Choroid plexus epithelial cell (primary cell): ENCODE results near the gene ARG1.

Experiments used
- DNase-seq: peaks from one replicate; pipeline ENCODE4 v3.0.0-alpha.2; 2010; ENCODE audit warnings: low read depth
- H3K4me3 ChIP-seq: 2 replicates; pipeline ENCODE4 v1.5.1; 2011; ENCODE audit warnings: low read depth, mild to moderate bottlenecking, control low read depth, low read length, moderate library complexity
- TF ChIP-seq, protein P1 (sequence below): conservative IDR thresholded peaks from 2 replicates; pipeline ENCODE4 v1.5.1; 2011; ENCODE audit warnings: low read depth, mild to moderate bottlenecking, control low read depth, inconsistent platforms, low read length, moderate library complexity

Gene ARG1

DNA sequence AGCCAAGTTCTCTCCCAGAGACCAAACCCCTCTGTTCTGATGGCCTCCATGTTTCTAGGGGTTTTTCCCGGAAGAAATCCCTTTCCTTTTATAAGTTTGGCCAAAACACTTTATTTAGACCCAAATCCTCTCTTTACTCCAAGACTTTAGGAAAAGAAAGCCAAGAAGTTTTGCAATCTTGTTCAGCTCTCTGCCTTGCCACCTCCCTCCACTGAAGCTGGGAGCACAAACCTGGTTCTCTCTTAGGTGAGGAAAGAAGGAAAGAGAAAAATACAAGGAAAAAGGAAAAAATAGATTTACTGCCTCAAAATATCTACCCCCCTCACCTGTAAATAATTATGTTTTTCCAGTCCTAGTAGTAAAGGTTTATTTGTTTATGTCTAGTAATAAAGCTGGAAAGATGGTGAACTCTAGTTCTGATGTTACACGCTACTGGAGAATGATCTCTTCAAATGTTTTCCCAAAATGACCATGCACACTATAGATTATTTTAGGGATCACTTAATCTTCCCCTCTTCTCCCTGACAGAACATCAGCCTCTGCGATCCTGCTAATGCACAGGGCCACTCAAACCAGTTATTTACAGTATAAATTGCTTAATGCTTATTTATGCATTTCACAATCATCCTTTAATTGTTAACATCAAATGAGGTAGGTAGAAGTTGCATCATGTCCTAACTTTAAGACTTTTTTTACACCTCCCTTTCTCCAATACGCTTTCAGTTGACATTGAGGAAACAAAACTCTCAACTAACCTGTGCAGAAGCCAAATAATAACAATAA, 10.9 kb upstream of the ARG1 start:
- no peak for DNase-seq
- TF ChIP-seq, protein P1, sequence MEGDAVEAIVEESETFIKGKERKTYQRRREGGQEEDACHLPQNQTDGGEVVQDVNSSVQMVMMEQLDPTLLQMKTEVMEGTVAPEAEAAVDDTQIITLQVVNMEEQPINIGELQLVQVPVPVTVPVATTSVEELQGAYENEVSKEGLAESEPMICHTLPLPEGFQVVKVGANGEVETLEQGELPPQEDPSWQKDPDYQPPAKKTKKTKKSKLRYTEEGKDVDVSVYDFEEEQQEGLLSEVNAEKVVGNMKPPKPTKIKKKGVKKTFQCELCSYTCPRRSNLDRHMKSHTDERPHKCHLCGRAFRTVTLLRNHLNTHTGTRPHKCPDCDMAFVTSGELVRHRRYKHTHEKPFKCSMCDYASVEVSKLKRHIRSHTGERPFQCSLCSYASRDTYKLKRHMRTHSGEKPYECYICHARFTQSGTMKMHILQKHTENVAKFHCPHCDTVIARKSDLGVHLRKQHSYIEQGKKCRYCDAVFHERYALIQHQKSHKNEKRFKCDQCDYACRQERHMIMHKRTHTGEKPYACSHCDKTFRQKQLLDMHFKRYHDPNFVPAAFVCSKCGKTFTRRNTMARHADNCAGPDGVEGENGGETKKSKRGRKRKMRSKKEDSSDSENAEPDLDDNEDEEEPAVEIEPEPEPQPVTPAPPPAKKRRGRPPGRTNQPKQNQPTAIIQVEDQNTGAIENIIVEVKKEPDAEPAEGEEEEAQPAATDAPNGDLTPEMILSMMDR: no peak
- no peak overlapping the region for H3K4me3 ChIP-seq

DNA sequence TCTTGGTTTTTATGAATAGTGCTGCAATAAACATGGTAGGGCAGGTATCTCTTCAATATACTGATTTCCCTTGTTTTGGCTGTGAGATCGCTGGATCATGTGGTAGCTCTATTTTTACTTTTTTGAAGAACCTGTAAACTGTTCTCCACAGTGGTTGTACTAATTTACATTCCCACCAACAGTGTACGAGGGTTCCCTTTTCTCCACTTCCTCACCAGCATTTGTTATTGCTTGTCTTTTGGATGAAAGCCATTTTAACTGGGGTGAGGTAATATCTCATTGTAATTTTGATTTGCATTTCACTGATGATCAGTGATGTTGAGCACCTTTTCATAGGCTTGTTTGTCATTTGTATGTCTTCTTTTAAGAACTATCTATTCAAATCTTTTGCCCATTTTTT, 8.0 kb upstream of the ARG1 start:
- TF ChIP-seq, protein P1: no peak
- H3K4me3 ChIP-seq: no peak overlapping the region
- no peak for DNase-seq

DNA sequence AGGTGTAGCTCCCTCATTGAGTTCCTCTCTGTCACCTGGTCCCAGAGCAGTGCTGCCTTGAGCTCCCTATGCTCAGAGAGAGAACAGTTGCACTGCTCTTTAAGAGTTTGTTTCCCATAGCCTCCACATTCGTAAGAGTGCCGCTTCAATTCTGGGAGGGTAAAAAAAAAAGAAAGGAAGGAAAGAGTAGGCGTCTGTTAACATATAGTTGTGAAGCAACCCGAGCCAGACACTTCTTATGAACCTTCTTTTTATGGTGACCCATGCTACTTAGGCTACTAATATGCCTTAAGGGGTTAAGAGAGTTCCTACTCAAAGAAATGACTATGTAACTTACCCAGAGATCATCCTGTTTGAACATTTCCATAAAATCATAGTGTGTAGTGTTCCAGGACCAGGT, 4.3 kb upstream of the ARG1 start:
- DNase-seq: no peak
- H3K4me3 ChIP-seq: no peak overlapping the region
- TF ChIP-seq, protein P1: no peak

DNA sequence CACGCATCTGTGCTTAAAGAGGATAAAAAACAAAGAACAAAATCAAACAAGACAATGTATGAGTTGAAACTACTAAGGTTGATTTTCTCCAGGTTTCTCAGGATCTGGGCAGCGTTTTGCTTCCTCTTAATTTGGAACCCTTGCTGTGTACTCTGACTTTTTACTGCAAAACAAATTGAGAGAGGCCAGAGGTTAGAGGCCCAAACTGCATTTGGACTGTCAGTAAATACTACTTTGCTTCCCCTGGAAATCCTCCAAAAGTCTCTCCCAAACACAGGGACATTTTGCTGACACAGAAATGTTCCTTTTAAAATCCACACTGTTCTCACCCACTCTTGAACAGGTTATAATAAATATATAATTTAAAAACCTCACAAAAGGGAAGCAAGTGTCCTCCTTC, 1.1 kb downstream of the ARG1 start:
- TF ChIP-seq, protein P1: no peak
- peak; percentile 10 for DNase-seq
- H3K4me3 ChIP-seq: no peak overlapping the region

DNA sequence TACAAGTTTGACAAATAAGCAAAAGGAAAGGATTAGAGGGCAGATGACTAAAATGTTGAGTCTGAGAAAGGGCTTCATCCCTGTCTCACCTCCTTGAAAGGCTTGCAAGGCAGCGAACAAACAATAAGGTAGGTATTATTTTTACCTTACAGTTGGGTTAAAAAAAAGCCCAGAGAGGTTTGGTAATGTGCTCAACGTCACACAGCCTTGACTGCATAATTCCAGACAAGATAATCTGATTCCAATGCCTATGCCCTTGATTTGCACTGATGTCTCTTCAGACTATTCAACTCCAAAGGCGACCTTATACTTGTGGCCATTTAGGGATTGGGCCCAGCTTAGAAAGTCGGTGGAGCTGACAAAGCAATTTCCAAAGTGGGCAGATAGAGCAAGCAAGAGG, 1.7 kb downstream of the ARG1 start:
- DNase-seq: no peak
- H3K4me3 ChIP-seq: no peak overlapping the region
- TF ChIP-seq, protein P1: no peak

DNA sequence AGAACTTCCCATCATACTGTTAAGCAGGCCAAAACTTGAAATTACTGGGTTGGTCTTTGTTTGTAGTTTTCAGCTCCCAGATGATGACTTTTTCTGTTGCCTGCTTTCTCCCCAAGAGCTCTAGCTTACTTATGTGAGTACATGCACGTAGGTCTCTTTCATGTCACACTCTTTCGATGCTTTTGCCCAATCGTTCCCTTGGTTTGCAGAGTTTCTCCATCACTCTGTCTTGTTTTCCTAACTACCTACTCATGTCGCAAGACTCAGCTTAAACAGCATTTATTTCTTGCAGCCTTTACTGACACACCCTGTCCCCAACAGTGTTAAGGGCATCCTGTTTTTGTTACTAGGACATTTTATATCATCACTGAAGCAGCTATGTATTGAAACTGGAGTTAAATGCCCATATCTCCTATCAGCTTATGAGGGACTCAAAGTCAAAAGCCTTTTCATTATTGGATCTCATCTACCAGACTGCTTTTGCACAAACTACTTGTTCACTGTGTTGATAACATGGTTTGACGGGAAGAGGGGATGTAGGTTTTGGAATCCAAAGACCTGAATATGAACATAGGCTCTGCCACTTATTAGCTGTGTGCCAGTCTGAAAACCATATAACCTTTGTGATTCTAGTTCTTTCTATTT, 2.9 kb downstream of the ARG1 start:
- TF ChIP-seq, protein P1: no peak
- DNase-seq: no peak
- no peak overlapping the region for H3K4me3 ChIP-seq

DNA sequence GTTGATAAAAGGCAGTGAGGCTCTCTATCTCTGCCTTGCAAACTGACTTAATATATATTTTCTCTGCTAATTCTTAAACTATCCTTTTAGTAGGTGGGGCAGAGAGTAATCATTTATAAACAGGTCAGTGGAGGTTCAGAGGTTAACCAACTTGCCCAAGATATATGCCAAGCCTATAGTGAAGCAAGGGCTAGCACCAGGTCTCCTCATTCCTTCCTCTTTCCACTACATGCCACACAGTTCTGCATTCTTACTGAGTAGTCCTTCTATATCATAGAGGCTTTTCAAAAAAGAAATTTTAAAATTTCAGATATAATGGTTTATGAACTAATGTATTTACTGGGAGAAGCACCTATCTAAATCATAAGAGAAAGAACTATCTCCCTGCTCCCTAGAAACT, 8.5 kb downstream of the ARG1 start:
- DNase-seq: no peak
- TF ChIP-seq, protein P1: no peak
- H3K4me3 ChIP-seq: no peak overlapping the region
